Ovary (tissue), 3 donors: ENCODE measurements around the gene RFX4.

Experiments used
- CTCF ChIP-seq, 3 donors: fragments of 450-650 bp in 2 of 3; fragments of 200-600 bp in 1 of 3; IDR thresholded peaks; one replicate each; pipeline versions ENCODE4 v1.5.1 to v1.8.0; 2016 to 2022; ENCODE audit warnings: antibody characterized with exemption in 3 of 3, mild to moderate bottlenecking in 1 of 3
- EP300 ChIP-seq: sonication (generic); formaldehyde crosslinking; IDR thresholded peaks from one replicate; pipeline ENCODE4 v1.6.1; 2017; ENCODE audit warnings: antibody characterized with exemption
- POLR2A ChIP-seq: fragments of 450-650 bp; IDR thresholded peaks from one replicate; pipeline ENCODE4 v1.6.1; 2017; ENCODE audit warnings: antibody characterized with exemption, mild to moderate bottlenecking, moderate library complexity
- donor health status: DM: no; HTN: no; CAD: no.

GRCh38 chr12:106687672-106688071 lies 104.9 kb downstream of the RFX4 start:
- no peak for TF ChIP-seq EP300
- no peak for TF ChIP-seq POLR2A
- no peak for TF ChIP-seq CTCF (IDR thresholded peaks at IDR 0.05)
